HepG2 (cell line): ENCODE data around the gene GPS1. TPM values are rescaled to one million over a fixed set of nuclear protein-coding genes. Genes with fewer than 3 reads are reported as not detected.

Experiments used
- ARID2 ChIP-seq: sonication (generic); formaldehyde crosslinking; IDR thresholded peaks from 2 replicates; pipeline ENCODE4 v1.8.1; 2022; ENCODE audit warnings: mild to moderate bottlenecking, missing genetic modification reagents, borderline replicate concordance
- BRD4 ChIP-seq: sonication (generic); formaldehyde crosslinking; IDR thresholded peaks from 2 replicates; pipeline ENCODE4 v1.4.0; 2020; ENCODE audit warnings: missing genetic modification reagents
- CENPT ChIP-seq: sonication (generic); formaldehyde crosslinking; IDR thresholded peaks from 2 replicates; pipeline ENCODE4 v1.8.0; 2022; ENCODE audit warnings: low read depth, mild to moderate bottlenecking, moderate library complexity, missing genetic modification reagents
- CHCHD3 ChIP-seq: sonication (generic); formaldehyde crosslinking; IDR thresholded peaks from 2 replicates; pipeline ENCODE4 v1.8.0; 2022; ENCODE audit warnings: mild to moderate bottlenecking, missing genetic modification reagents, moderate library complexity
- DNMT3B ChIP-seq: conservative IDR thresholded peaks from 2 replicates; pipeline ENCODE4 v1.6.1; 2016; ENCODE audit warnings: missing biosample characterization, control low read depth
- GABPB1 ChIP-seq: IDR thresholded peaks from 2 replicates; pipeline ENCODE4 v1.6.1; 2016; ENCODE audit warnings: mild to moderate bottlenecking, missing genetic modification reagents, moderate library complexity, missing compliant biosample characterization
- HOMEZ ChIP-seq: IDR thresholded peaks from 2 replicates; pipeline ENCODE4 v1.6.1; 2016; ENCODE audit warnings: low read depth
- KAT7 ChIP-seq: IDR thresholded peaks from 2 replicates; pipeline ENCODE4 v1.6.1; 2018; ENCODE audit warnings: borderline replicate concordance, missing compliant biosample characterization
- NFATC3 ChIP-seq: sonication (generic); formaldehyde crosslinking; IDR thresholded peaks from 2 replicates; pipeline ENCODE4 v1.5.1; 2020; ENCODE audit warnings: mild to moderate bottlenecking, missing genetic modification reagents
- NFE2L1 ChIP-seq: sonication (generic); formaldehyde crosslinking; IDR thresholded peaks from 2 replicates; pipeline ENCODE4 v1.4.0; 2020; ENCODE audit warnings: missing genetic modification reagents, mild to moderate bottlenecking, borderline replicate concordance
- NFIC ChIP-seq: IDR thresholded peaks from 2 replicates; pipeline ENCODE4 v1.6.1; 2012; ENCODE audit warnings: mild to moderate bottlenecking, low read length, inconsistent platforms
- NR0B2 ChIP-seq: sonication (generic); formaldehyde crosslinking; IDR thresholded peaks from 2 replicates; pipeline ENCODE4 v1.4.0; 2020; ENCODE audit warnings: mild to moderate bottlenecking, missing genetic modification reagents
- ONECUT2 ChIP-seq: sonication (generic); formaldehyde crosslinking; IDR thresholded peaks from 2 replicates; pipeline ENCODE4 v1.4.0; 2020; ENCODE audit warnings: missing genetic modification reagents
- PBX3 ChIP-seq: sonication (generic); formaldehyde crosslinking; IDR thresholded peaks from 2 replicates; pipeline ENCODE4 v1.8.1; 2023; ENCODE audit warnings: missing genetic modification reagents, inconsistent platforms, borderline replicate concordance
- PRMT3 ChIP-seq: sonication (generic); formaldehyde crosslinking; IDR thresholded peaks from 2 replicates; pipeline ENCODE4 v1.8.1; 2022; ENCODE audit warnings: low read depth, mild to moderate bottlenecking, moderate library complexity, missing genetic modification reagents, borderline replicate concordance
- PTBP1 ChIP-seq: fragments of 200-400 bp; formaldehyde crosslinking; IDR thresholded peaks from 2 replicates; pipeline ENCODE4 v1.6.1; 2018; ENCODE audit warnings: low read length, low read depth; ENCODE audit not compliant: poor library complexity, severe bottlenecking
- RORA ChIP-seq: sonication (generic); formaldehyde crosslinking; IDR thresholded peaks from 2 replicates; pipeline ENCODE4 v1.5.0; 2020; ENCODE audit warnings: mild to moderate bottlenecking, missing genetic modification reagents, moderate library complexity
- THAP7 ChIP-seq: sonication (generic); formaldehyde crosslinking; IDR thresholded peaks from 2 replicates; pipeline ENCODE4 v1.8.1; 2023; ENCODE audit warnings: mild to moderate bottlenecking, missing genetic modification reagents
- TP53 ChIP-seq: sonication (generic); formaldehyde crosslinking; conservative IDR thresholded peaks from 2 replicates; pipeline ENCODE4 v1.4.0; 2020; ENCODE audit warnings: missing genetic modification reagents
- ZEB1 ChIP-seq: IDR thresholded peaks from 2 replicates; pipeline ENCODE4 v1.6.1; 2012; ENCODE audit warnings: mild to moderate bottlenecking, low read depth, inconsistent platforms; ENCODE audit not compliant: insufficient replicate concordance
- ZFP37 ChIP-seq: sonication (generic); formaldehyde crosslinking; IDR thresholded peaks from 2 replicates; pipeline ENCODE4 v1.4.0; 2020; ENCODE audit warnings: missing genetic modification reagents, borderline replicate concordance
- ZFP62 ChIP-seq: sonication (generic); formaldehyde crosslinking; IDR thresholded peaks from 2 replicates; pipeline ENCODE4 v1.4.0; 2020; ENCODE audit warnings: missing genetic modification reagents
- ZNF235 ChIP-seq: sonication (generic); formaldehyde crosslinking; IDR thresholded peaks from 2 replicates; pipeline ENCODE4 v1.8.1; 2023; ENCODE audit warnings: mild to moderate bottlenecking, missing genetic modification reagents, borderline replicate concordance
- ZNF24 ChIP-seq: fragments of 450-650 bp; IDR thresholded peaks from 2 replicates; pipeline ENCODE4 v1.6.1; 2017; ENCODE audit warnings: antibody characterized with exemption, mild to moderate bottlenecking
- ZNF530 ChIP-seq: sonication (generic); formaldehyde crosslinking; IDR thresholded peaks from 2 replicates; pipeline ENCODE4 v1.5.0; 2020; ENCODE audit warnings: low read depth, mild to moderate bottlenecking, missing genetic modification reagents
- ZNF577 ChIP-seq: sonication (generic); formaldehyde crosslinking; IDR thresholded peaks from 2 replicates; pipeline ENCODE4 v1.4.0; 2020; ENCODE audit warnings: mild to moderate bottlenecking, low read depth, missing genetic modification reagents, borderline replicate concordance
- ZNF607 ChIP-seq: sonication (generic); formaldehyde crosslinking; IDR thresholded peaks from 2 replicates; pipeline ENCODE4 v1.5.1; 2020; ENCODE audit warnings: missing genetic modification reagents, mild to moderate bottlenecking, borderline replicate concordance
- ZSCAN25 ChIP-seq: sonication (generic); formaldehyde crosslinking; IDR thresholded peaks from 2 replicates; pipeline ENCODE4 v1.8.0; 2022; ENCODE audit warnings: mild to moderate bottlenecking, missing genetic modification reagents
- polyA plus RNA-seq, 8 experiments: library from polyadenylated mRNA; depleted of rRNA in 3 of 8; stranded (reverse) in 7 of 8; unstranded in 1 of 8; fragments of >200 nt; fragmentation: Illumina TruSeq in 4 of 8; extraction: Trizol in 4 of 8; gene quantifications; 2 replicates each; pipeline versions ENCODE4 v1.2.1 to v1.2.3, GENCODE V29; 2011 to 2016; ENCODE audit warnings: low read depth in 4 of 8, missing spikeins in 1 of 8, mixed read lengths in 1 of 8; ENCODE audit not compliant: insufficient read depth in 1 of 8
- total RNA-seq, 5 experiments: library from RNA; depleted of rRNA; stranded (reverse); fragments of >200 nt; fragmentation: Illumina TruSeq; extraction: Trizol; gene quantifications; 2 replicates each; pipeline ENCODE4 v1.2.3, GENCODE V29; 2016; ENCODE audit warnings: low read depth in 1 of 5

The GPS1 gene
- total and polyA plus RNA-seq, 2 of the 13 experiments (the other 11 are each of a cell fraction or from before 2014, with no cell fraction given): 124 to 128 TPM

- TF ChIP-seq ZEB1 (peak; percentile 56), NFIC (no peak), PRMT3 (no peak), ZNF577 (CRISPR knock-in tag) (0 out of 2 replicates have a peak, but pooled peaks have one; percentile 79), RORA (CRISPR knock-in tag) (no peak), ONECUT2 (CRISPR knock-in tag) (no peak), DNMT3B (CRISPR knock-in tag) (0 out of 2 replicates have a peak, but pooled peaks have one; percentile 14), PTBP1 (peak; percentile 37), PBX3 (no peak), ZNF235 (CRISPR knock-in tag) (peak; percentile 69; the same call in 1 of the 2 replicates), NFE2L1 (peak; percentile 77; the same call in 1 of the 2 replicates), ZSCAN25 (CRISPR knock-in tag) (peak; percentile 15; the same call in 1 of the 2 replicates), BRD4 (CRISPR knock-in tag) (peak; percentile 71; the same call in 1 of the 2 replicates), KAT7 (no peak; the same call in 1 of the 2 replicates), NR0B2 (CRISPR knock-in tag) (peak; percentile 90), ZNF24 (no peak), CENPT (CRISPR knock-in tag) (peak; percentile 61; the same call in 1 of the 2 replicates), ARID2 (0 out of 2 replicates have a peak, but pooled peaks have one; percentile 72), TP53 (CRISPR knock-in tag) (no peak), ZNF607 (CRISPR knock-in tag) (no peak), NFATC3 (CRISPR knock-in tag) (no peak), GABPB1 (peak; percentile 94), CHCHD3 (CRISPR knock-in tag) (peak; percentile 56), ZFP37 (CRISPR knock-in tag) (no peak; the same call in 1 of the 2 replicates), HOMEZ (no peak), ZNF530 (CRISPR knock-in tag) (no peak), THAP7 (CRISPR knock-in tag) (no peak), ZFP62 (no peak)
Observed at GRCh38 chr17:82022310-82022980, 29.3 kb upstream of the GPS1 start, which contains the start of gene CENPX (continued).
